PC-9 (cell line): Measurements from ENCODE around the gene NCKIPSD.

Experiments
- EZH2 ChIP-seq: fragments of 200-600 bp; sonication (generic); IDR thresholded peaks from 2 replicates; pipeline ENCODE4 v1.8.0; 2017; ENCODE audit warnings: antibody characterized with exemption, low read depth
- TF ChIP-seq, protein P1 (sequence below): fragments of 200-600 bp; sonication (generic); conservative IDR thresholded peaks from 2 replicates; pipeline ENCODE4 v1.6.1; 2017; ENCODE audit warnings: mixed run types, antibody characterized with exemption, mild to moderate bottlenecking, moderate library complexity

DNA sequence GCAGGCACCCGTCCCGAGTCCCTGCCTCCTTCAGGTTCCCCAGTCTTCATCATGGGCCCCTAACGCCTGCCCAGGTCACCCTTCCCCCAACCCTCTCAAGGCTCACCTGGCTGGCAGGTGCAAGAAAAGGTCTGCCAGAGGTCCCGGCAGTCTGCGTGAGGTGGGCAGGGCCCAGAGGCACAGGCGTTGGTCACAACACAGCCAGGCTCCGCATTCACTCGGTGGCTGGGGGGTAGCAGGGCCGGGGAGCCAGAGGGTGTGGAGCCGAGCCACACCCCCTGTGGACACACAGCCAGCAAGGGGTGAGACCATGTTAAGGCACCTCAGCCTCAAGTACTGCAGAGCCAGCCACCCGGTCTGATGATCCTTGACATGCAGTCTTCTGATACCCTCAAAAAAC lies 33.9 kb downstream of the NCKIPSD start:
- TF ChIP-seq, protein P1, sequence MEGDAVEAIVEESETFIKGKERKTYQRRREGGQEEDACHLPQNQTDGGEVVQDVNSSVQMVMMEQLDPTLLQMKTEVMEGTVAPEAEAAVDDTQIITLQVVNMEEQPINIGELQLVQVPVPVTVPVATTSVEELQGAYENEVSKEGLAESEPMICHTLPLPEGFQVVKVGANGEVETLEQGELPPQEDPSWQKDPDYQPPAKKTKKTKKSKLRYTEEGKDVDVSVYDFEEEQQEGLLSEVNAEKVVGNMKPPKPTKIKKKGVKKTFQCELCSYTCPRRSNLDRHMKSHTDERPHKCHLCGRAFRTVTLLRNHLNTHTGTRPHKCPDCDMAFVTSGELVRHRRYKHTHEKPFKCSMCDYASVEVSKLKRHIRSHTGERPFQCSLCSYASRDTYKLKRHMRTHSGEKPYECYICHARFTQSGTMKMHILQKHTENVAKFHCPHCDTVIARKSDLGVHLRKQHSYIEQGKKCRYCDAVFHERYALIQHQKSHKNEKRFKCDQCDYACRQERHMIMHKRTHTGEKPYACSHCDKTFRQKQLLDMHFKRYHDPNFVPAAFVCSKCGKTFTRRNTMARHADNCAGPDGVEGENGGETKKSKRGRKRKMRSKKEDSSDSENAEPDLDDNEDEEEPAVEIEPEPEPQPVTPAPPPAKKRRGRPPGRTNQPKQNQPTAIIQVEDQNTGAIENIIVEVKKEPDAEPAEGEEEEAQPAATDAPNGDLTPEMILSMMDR, result no peak
- no peak for TF ChIP-seq EZH2
